Left colon (tissue), 2 donors: ENCODE data around the gene ZFP57. TPM values are rescaled to one million over a fixed set of nuclear protein-coding genes. Genes with fewer than 3 reads are reported as not detected.
"Not testable (repeated sequence)": the region's sequence is repeated elsewhere in the genome, so short reads cannot be mapped to it uniquely, and the experiment has no call there.

Experiments used
- ATAC-seq: fragments of 200-7000 bp; cut with Tn5 transposase; one replicate; pipeline ENCODE4 v1.9.1; 2020; ENCODE audit warnings: mild to moderate bottlenecking, moderate library complexity
- DNase-seq, 2 donors: peaks; one replicate each; pipeline ENCODE4 v3.0.0-alpha.2; 2020
- intact Hi-C, 2 donors: fragments of 100-400 bp; cut with DNase I in 1 of 2; cut with micrococcal nuclease in 1 of 2; formaldehyde crosslinking; loops; one replicate each; pipeline versions ENCODE4 v1.11.2 to v1.14.0; 2022; cut with DNase I, micrococcal nuclease
- total RNA-seq, 2 donors: library from RNA; stranded (reverse); fragmentation: NEBNext Ultra II Directional; extraction: Animal tissue kit (Norgen Biotek cat#: 25700); gene quantifications; one replicate each; pipeline ENCODE4 v1.2.1, GENCODE V29; 2021
- donor health status: DM: no; HTN: no; CAD: no.
- donor health status: DM: yes; HTN: yes; CAD: no.

The ZFP57 gene
- total RNA-seq, 2 donors from 2014 or later: not detected

DNA sequence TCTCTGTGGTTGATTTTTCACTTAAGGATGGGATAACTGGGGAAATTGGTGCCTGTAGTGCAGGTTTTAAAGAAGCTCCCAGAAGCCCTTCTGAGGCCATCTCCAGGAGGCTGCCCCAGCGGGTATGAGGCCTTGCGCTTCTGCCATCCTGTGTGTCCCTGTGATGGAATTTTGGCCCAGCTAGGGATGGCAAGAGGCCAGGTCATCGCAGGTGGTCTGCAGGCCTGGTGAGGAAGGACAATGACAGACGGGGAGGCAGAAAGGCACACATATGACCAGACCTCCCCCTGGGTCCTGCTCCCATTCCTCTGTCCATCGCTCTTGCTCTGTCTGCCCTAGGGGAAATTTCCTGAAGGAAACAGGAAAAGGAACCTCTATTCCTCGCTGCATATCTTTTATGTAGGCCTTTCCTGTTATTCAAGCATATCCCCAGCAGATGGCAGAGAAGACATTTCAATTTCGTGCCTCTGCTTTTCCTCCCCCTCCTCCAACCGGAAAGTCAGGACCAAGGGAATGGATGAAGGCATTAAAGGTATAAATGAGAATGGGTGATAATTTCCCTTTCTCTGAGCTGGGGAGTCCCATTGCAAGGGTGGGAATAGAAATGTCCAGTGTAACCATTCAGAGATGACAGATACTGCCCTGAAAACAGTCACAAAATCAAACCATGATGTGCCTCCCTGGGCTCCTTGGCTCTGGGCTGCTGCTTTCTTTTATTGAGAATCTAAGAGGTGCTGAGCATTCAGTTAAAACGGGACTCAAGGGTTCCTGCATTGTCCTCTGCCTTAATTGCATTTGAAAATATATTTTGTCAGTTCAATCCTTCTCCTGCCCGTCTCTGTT is 24.7 kb upstream of the ZFP57 start:
- intact Hi-C loops: loop anchor here (10.0 kb wide), 1 partner anchor 129 kb away; no protein-coding TSS in a partner anchor
- DNase-seq: no peak
- ATAC-seq: peak; percentile 81

DNA sequence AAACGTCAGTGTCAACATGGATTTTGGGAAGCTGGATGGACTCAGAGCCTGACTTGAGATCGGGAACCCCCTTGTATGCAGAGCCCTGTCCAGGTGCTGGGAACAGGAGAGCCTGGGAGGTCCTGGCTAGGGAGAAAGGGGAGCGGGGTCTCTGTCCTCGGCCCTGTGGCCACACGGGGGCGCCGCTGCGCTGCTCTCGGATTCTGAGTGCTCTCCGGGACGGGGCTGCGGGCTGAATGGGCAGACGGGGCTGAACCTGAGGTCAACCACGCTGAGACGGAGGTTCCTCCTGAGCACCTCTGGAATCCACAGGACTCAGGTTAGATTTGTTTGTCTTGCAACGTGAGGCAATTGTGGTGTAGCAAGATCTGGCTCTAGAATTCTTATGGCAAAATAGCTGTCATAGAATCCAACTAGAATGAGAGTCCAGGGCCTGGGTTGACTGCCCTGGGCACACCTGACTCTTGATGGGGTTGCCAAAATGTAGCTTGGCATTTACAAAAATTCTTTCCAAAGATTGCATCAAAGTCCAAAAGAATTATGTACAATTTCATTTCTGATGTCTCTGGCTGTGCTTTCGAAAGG is 21.7 kb upstream of the ZFP57 start:
- ATAC-seq: peak; percentile 66
- peak in 1 of 2 donors; percentile 78 for DNase-seq
- intact Hi-C loops: loop anchor here (10.0 kb wide), 1 partner anchor 132 kb away; no protein-coding TSS in a partner anchor

DNA sequence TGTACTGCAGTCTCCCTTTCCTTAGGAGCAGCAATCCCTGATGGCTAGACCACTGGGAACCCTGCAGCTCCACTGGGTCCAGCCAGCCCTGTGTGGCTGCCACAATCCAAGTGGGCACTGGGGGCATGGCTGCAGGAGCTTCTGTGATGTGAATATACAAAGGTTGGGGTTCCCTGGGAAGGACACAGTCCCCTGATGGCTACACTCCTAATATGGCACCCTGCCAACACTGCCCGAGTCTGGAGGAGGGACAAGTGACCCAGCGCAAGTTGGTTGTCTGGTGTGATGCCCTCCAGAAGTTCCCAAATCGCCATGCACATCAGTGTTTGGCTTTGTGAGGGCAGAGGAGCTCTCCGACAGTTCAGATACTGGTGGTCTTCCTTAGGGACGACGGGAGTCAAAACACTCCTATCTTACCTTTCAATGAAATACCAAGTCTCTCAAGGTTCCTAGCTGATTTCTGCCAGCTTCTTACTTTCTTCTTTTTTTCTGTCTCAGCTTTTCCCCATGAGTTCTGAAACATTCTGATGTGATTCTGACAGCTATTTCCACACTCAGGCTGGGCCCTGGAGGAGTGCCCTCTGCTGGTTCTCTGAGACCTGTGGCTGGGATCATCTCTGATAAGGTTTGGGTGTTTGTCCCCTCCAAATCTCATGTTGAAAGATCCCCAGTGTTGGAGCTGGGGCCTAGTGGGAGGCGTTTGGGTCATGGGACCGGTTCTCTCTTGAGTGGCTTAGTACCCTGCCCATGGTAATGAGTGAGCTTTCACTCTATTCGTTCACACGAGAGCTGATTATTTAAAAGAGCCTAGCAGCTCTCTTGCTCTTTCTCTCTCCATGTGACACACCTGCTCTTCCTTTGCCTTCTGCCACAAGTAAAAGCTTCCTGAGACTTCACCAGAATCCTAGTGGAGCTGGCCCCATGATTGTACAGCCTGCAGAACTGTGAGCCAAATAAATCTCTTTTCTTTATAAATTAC is 15.5 kb upstream of the ZFP57 start:
- intact Hi-C loops: no loop called here
- DNase-seq (no peak), ATAC-seq (no peak)

DNA sequence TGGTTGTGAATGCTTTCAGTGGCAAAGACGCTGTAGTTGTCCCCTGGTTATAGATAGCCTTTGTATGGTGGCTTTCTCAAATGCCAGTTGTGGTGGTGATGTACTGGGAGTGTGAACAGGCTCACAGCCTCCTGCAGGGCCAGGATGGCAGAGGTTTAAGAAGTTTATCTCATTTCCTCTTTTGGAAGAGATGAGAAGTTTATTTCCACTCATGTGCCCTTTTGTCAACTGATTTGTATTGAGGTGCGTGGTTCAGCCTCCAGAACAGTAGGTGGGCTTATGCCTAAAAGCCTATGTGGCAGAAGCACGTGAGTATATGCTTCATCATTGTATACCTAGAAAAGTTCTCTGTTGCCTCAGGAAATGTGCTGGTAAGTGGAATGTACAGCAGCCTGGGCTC is 13.7 kb upstream of the ZFP57 start:
- DNase-seq (no peak), ATAC-seq (no peak)
- intact Hi-C loops: no loop called here

DNA sequence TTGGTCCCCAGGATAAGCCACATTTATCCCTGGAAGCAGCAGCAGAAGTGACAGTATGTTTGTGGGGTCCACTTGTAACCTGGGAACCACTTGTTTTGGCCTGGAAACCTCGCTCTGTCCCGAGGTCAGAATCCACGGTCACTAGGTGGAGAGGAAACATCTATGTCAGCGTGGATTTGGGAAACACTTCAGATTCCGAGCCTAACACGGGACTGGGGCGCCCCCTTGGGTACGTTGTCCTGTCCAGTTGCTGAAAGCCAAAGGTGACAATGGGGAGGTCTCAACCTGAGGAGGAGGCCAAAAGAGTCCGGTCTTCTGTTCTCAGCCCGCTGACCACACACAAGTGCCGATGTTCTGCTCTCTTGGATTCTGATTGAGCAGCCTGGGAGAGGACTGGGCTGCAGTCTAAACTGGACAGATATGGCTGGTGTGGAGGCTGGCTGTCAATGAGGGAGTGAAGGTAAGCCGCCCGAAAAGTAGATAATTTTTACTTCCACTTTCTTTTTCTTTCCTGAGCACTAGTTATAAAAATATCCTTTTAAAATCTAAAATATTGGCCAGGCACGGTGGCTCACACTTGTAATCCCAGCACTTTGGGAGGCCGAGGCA is 4.9 kb upstream of the ZFP57 start:
- intact Hi-C loops: no loop called here
- no peak for ATAC-seq
- DNase-seq: no peak

DNA sequence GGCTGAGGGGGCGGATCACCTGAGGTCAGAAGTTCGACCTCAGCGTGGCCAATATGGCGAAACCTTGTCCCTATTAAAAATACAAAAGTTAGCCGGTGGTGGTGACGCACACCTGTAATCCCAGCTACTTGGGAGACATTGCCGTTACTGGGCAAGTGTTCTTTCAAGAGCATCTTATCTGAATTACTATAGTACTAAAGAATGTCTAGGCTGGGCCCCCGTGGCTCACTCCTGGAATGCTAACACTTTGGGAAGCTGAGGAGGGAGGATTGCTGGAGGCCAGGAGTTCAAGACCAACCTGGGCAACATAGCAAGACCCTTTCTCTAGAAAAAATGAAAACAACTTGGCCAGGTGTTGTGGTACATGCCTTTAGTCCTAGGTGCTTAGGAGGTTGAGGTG is 859 bp upstream of the ZFP57 start:
- intact Hi-C loops: no loop called here
- DNase-seq (no peak), ATAC-seq (no peak)

DNA sequence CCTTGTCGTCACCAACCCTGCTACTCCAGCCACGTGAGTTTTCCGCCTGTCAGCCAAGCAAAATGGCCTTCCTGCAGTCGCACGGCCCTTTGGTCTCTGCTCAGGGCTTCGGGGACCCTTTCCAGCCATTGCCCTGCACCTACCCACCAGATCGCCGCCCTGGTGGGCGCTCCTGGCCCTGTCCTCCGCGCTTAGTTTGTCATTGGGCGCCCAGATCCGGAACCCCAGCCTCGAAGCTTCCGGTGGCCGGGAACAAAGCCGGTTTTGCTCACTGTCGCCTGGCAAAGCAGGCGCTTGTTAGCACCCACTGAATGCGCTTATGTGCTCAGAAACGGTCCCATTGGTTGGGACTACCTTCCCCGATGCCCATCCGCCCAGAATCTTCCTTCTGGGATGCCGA is 536 bp downstream of the ZFP57 start:
- intact Hi-C loops: no loop called here
- DNase-seq (no peak), ATAC-seq (no peak)

DNA sequence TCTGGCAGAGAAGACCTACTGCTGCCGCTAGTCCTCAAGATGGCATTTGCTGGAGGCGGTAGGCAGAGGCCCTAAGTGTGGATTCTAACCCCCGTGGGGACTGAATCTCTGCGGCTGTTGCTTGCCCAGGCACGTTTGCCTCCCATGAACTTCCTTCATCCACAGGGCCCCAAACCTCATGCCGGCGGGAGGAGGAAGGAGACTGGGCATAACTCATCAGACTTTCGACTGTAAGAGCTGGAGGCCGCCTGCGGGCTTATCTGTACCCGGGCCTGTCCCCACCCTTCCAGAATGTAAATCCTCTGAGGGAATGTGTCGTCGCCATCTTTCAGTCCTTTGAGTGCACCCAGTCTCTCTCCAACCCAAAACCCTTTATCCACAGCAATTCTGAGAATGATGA is 990 bp downstream of the ZFP57 start:
- ATAC-seq (no peak), DNase-seq (no peak)
- intact Hi-C loops: no loop called here

DNA sequence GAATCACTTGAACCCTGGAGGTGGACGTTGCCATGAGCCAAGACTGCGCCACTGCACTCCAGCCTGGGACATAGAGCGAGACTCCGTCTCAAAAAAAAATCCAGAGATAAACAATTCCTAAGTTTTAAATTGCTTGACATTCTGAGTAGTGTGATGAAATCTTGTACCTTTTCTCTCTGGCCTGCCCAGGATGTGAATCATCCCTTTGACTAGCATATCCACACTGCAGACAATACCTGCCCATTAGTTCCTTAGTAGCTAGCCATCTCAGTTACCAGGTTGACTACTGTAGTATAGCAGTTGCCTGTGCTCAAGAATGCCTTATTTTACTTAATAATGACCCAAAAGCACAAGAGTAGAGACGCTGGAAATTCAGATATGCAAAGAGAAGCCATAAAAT is 2.8 kb downstream of the ZFP57 start:
- DNase-seq: no peak
- intact Hi-C loops: no loop called here
- ATAC-seq: no peak

DNA sequence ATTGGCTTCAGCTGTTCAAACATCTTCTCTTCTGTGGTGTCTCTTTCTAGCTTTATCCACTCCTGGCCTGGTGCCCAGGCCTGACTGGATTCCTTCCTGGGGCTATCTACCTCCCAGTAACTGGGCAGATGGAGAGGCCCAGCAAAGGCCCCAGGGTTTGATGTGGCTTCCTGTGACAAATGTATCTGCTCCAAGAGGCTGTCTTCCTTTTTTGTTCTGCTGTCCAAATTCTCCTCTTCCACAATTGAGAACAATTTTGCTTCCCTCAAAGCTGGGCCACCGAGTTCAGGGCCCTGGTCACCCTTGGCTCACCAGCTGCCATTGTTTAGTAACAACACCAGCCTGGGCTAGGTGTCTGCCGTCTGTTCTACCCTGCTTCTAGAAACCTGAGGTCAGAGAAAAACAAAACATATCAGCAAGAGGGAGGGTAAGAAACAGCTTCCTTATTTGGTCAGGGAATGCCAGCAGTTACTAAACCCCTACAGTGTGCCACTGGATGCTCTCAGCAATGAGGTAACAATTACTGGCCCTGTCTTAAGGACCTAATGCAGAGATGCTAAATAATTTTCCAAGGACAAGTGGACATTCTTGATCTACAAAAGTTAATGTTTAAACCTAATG is 3.9 kb downstream of the ZFP57 start:
- ATAC-seq (no peak), DNase-seq (no peak)
- intact Hi-C loops: no loop called here

DNA sequence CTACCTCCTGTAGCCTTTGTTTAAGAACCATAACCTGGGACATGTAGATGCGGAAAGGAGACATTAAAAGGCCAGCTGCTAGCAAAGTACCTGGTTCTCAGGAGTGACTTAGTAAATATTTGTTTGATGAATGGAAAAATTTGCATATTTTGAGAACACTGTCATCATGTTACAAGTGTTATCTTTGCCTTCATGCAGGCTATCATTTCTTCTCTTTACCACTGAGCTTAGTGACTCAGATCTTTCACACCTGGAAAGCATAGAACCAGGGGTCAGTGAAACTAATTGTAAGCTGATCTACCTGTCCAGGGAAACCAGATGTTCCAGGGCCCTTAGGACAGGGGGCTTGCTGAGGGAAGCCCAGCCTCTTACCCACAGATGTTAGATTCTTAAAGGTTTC is 5.4 kb downstream of the ZFP57 start:
- DNase-seq: no peak
- no peak for ATAC-seq
- intact Hi-C loops: no loop called here

DNA sequence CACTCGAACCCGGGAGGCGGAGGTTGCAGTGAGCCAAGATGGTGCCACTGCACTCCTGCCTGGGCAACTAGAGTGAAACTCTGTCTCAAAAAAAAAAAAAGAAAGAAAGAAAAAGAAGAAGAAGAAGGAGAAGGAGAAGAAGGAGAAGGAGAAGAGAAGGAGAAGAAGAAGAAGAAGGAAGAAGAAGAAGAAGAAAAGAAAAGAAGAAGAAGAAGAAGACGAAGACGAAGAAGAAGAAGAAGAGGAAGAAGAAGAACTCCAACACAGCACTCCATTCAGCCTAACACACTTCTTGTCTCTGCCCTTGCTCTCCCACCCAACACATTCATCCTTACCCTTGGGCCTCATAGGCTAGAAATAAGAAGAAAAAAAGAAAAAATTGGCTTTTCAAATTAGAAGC is 6.9 kb downstream of the ZFP57 start:
- ATAC-seq: no peak
- intact Hi-C loops: no loop called here
- no peak for DNase-seq

DNA sequence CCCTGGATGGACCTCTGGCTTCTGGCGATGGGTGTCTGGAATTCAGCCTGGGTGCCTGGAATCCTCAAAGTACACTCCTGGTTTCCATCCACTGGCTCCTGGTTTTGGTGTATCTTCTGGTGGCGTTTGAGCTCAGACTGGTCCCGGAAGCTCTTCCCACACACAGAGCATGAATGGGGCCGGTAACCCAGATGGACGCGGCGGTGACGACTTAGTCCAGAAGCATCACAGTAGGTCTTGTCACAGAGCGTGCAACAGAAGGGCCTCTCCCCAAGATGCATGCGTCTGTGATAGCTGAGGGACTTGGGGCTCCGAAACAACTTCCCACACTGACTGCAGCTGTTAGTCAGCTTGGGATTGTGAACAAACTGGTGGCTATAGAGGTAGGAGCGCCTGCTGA is 7.8 kb downstream of the ZFP57 start:
- ATAC-seq (no peak), DNase-seq (no peak)
- intact Hi-C loops: no loop called here

DNA sequence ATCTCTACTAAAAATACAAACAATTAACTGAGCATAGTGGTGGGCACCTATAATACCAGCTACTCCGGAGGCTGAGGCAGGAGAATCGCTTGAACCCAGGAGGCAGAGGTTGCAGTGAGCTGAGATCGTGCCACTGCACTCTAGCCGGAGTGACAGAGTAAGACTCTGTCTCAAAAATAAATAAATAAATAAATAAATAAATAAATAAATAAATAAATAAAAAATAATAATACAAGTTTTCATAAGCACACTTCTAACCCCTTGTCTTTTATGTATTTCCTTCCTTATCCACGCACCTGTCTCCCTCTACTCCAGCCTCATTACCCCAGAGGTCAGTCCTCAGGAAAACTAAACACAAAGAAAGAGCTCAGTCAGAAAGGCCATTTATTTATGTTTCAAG is 8.8 kb downstream of the ZFP57 start:
- not testable (repeated sequence) for DNase-seq, ATAC-seq

DNA sequence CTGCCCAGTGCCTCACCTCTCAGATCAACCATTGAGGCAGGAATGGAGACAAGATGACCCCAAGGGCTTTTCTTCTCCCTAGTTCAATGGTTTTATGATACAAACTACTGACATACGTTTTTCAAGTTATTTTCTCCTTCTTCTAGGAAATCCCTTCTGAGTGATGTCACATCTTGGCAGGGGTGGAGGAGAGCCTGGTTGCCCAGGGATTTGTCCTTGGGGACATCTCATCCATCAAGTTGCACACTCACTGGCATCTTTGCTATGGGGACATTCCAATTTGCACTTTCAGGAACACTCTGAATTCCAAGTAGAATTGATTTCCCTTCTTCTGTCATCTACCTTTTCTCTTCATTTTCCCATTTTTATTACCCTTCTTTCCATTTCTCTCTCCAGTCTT is 9.9 kb downstream of the ZFP57 start:
- ATAC-seq (no peak), DNase-seq (no peak)
- intact Hi-C loops: no loop called here

More for the DNA sequence above, 8.8 kb downstream of the ZFP57 start:
- intact Hi-C loops: not testable (repeated sequence)

DNA sequence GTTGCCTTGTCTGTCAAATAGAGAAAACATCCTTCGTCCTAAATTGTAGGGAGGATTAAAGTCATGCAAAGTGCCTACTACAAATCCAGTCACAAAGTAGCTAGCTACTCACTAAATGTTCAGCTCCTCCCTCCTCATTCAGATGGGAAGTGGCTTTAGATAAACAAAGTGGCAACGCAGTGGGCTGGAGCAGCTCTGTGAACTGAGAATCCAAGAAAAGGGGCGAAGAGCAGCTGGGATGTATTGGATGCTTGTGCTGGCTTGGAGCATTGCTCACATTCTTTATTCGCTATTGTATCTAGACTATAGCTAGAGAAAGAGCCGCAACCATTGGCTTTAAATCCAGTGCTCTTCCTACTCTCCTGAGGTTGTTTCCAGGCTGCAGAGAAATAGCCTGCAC is 13.8 kb downstream of the ZFP57 start:
- ATAC-seq (no peak), DNase-seq (no peak)
- intact Hi-C loops: no loop called here

DNA sequence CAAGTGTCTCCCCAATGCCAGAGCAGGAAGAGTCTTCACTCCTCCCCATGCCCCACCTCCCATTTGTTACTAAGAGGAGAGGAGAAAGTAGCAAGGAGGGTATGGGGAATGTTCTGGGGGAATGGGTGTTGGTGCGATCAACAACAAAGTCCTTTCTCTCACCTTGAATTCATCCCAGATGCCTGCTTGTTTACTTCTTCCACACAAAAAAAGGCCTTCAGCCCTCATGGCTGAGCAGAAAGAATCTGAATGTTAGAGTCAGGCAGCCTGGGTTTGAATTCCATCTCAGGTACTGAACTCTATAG is 14.2 kb downstream of the ZFP57 start:
- ATAC-seq: no peak
- intact Hi-C loops: no loop called here

DNA sequence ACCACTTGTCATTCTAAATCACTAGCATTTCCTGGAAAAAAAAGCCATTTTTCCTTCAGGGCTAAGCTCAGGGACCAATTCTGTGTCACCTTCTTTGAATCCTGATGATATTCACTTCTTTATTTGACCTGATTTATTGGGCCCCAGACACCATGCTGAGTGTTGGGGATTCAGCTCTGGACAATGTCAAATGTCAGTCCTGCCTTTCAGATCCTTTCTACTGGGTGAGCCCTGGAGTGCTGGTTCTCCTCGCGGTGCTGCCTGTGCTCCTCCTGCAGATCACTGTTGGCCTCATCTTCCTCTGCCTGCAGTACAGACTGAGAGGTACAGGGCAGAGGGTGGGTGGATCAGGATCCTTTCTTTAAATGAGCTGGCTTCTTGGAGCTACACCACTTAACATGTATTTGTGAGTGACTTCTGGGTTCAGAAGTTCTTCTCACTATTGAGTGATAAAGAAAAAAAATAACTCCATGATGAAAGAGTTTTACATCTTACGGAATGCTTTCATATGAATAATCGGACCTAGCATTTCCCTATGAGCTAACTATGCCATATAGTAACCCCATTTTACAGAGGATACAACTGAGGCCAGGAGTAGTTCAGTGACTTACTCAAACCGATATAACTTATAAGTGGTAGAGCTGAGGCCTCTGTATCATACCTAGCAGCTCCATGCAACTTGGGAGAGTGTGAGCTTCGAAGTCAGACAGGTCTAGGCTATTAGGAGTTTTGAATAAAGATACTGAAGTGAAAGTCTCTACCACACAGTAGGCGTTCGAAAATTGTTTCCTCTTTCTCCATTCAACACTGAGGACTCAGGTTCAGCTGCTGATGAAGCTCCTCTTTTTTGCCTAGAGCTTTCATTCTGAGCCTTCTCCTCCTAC is 14.8 kb downstream of the ZFP57 start:
- ATAC-seq (no peak), DNase-seq (no peak)
- intact Hi-C loops: no loop called here

More for the DNA sequence above, 14.2 kb downstream of the ZFP57 start:
- DNase-seq: no peak
